Osteocyte (in vitro differentiated cells): ENCODE data around the gene DUOXA1. TPM values are rescaled to one million over a fixed set of nuclear protein-coding genes. Genes with fewer than 3 reads are reported as not detected.

Experiments
- DNase-seq: peaks from one replicate; pipeline ENCODE4 v3.0.0; 2021; ENCODE audit warnings: mixed read lengths; ENCODE audit not compliant: unreplicated experiment; ENCODE audit errors: extremely low spot score
- H3K27ac Mint-ChIP-seq: one replicate; pipeline ENCODE4 v1.8.0; 2021; ENCODE audit warnings: mild to moderate bottlenecking, mixed read lengths; ENCODE audit not compliant: unreplicated experiment
- H3K27me3 Mint-ChIP-seq: one replicate; pipeline ENCODE4 v1.8.0; 2021; ENCODE audit warnings: mixed read lengths; ENCODE audit not compliant: unreplicated experiment
- H3K36me3 Mint-ChIP-seq: one replicate; pipeline ENCODE4 v1.8.0; 2021; ENCODE audit warnings: mixed read lengths; ENCODE audit not compliant: unreplicated experiment
- H3K4me1 Mint-ChIP-seq: one replicate; pipeline ENCODE4 v1.8.0; 2021; ENCODE audit warnings: mixed read lengths; ENCODE audit not compliant: unreplicated experiment
- H3K4me3 Mint-ChIP-seq: one replicate; pipeline ENCODE4 v1.8.0; 2021; ENCODE audit warnings: mild to moderate bottlenecking, moderate library complexity, mixed read lengths; ENCODE audit not compliant: unreplicated experiment
- H3K9me3 Mint-ChIP-seq: one replicate; pipeline ENCODE4 v1.8.0; 2021; ENCODE audit warnings: mixed read lengths; ENCODE audit not compliant: unreplicated experiment
- CTCF ChIP-seq: fragments of 200-600 bp; sonication (generic); IDR thresholded peaks from 2 replicates; pipeline ENCODE4 v1.5.0; 2021; ENCODE audit warnings: antibody characterized with exemption, mild to moderate bottlenecking, moderate library complexity
- total RNA-seq: library from RNA; stranded (reverse); gene quantifications from 2 replicates; pipeline ENCODE4 v1.2.1, GENCODE V29; 2021

Gene DUOXA1
- total RNA-seq, 1 donor from 2014 or later = not detected

GRCh38 chr15:45093013-45093412 lies 36.7 kb downstream of the DUOXA1 start:
- Mint-ChIP-seq H3K27me3 (peaks cover 38% of the 10 kb centered on the region), H3K4me1 (no peaks in the 10 kb centered on the region), H3K4me3 (no peak overlapping the region), H3K27ac (no peak overlapping the region), H3K9me3 (no peaks in the 10 kb centered on the region), H3K36me3 (no peaks in the 10 kb centered on the region)
- no peak for TF ChIP-seq CTCF
- no peak for DNase-seq

GRCh38 chr15:45091576-45091975 lies 38.1 kb downstream of the DUOXA1 start:
- no peaks in the 10 kb centered on the region for H3K4me1 Mint-ChIP-seq
- H3K36me3 Mint-ChIP-seq = no peaks in the 10 kb centered on the region
- H3K4me3 Mint-ChIP-seq = no peak overlapping the region
- no peak for TF ChIP-seq CTCF
- H3K27ac Mint-ChIP-seq = no peak overlapping the region
- DNase-seq = no peak
- H3K9me3 Mint-ChIP-seq = no peaks in the 10 kb centered on the region
- peaks cover 47% of the 10 kb centered on the region for H3K27me3 Mint-ChIP-seq

- H3K36me3 Mint-ChIP-seq = no peaks in the 10 kb centered on the region
- no peaks in the 10 kb centered on the region for H3K4me1 Mint-ChIP-seq
- no peak for TF ChIP-seq CTCF
- no peak overlapping the region for H3K4me3 Mint-ChIP-seq
- no peak for DNase-seq
- no peaks in the 10 kb centered on the region for H3K9me3 Mint-ChIP-seq
- H3K27me3 Mint-ChIP-seq = peaks cover 47% of the 10 kb centered on the region
- H3K27ac Mint-ChIP-seq = no peak overlapping the region
These were observed 38.5 kb downstream of the DUOXA1 start for GRCh38 chr15:45091161-45091560.

- no peaks in the 10 kb centered on the region for H3K4me1 Mint-ChIP-seq
- H3K4me3 Mint-ChIP-seq = no peak overlapping the region
- no peak for DNase-seq
- peaks cover 53% of the 10 kb centered on the region for H3K27me3 Mint-ChIP-seq
- no peaks in the 10 kb centered on the region for H3K36me3 Mint-ChIP-seq
- no peaks in the 10 kb centered on the region for H3K9me3 Mint-ChIP-seq
- H3K27ac Mint-ChIP-seq = no peak overlapping the region
- TF ChIP-seq CTCF = no peak
These were observed 39.8 kb downstream of the DUOXA1 start for GRCh38 chr15:45089712-45090373.

- TF ChIP-seq CTCF = no peak
- H3K4me3 Mint-ChIP-seq = no peak overlapping the region
- DNase-seq = no peak
- no peaks in the 10 kb centered on the region for H3K36me3 Mint-ChIP-seq
- H3K27ac Mint-ChIP-seq = no peak overlapping the region
- no peaks in the 10 kb centered on the region for H3K9me3 Mint-ChIP-seq
- H3K4me1 Mint-ChIP-seq = no peaks in the 10 kb centered on the region
- H3K27me3 Mint-ChIP-seq = peaks cover 61% of the 10 kb centered on the region
These were observed 40.6 kb downstream of the DUOXA1 start for GRCh38 chr15:45088801-45089711.
